ENCODE data around the gene PMEPA1. TPM values are rescaled to one million over a fixed set of nuclear protein-coding genes. Genes with fewer than 3 reads are reported as not detected.

The PMEPA1 gene
- total RNA-seq, 4 donors from 2014 or later = 9.6 to 47.5 (median 18.9) TPM

DNA sequence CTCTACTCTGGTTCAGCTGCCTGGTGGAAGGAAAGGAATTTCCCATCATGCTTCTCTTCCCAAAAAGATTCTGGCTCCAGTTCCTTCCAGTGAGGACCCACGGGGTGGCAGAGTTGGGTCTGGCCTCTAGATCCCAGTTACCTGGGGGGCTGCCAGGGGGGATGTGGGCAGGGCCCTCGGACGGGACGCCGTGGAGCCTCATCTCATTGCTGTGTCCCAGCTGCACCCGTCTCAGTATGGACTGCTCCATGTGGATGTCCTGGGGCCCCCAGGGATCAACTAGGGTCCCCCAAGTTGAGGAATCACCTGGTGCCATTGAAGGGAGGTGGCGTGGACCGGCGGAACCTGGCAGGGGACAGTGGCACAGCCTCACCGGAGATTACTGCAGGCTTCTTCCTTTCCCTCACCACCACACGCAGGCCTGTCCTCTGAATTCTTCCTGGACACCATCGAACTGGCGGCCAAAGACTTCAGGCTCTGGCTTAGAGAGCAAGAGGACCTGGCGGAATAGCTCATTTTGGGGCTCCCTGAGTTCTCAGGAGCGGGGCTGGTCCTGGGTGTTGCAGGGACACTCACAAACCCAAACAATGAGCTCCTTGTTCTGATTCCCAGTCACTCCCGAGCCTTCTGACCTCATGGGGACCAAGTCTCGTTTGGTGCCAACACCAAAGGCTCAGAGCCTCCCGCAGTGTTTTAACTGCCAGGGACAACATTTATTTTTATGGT lies 98.1 kb downstream of the PMEPA1 start:
- no peaks in the 10 kb centered on the region for H3K4me1 ChIP-seq
- 74 to 80% methylated on average over 5 to 10 of the region's 18 CpGs for WGBS, 2 donors (ENCODE audit: low coverage in 1 of 2)
- ATAC-seq = no peak

DNA sequence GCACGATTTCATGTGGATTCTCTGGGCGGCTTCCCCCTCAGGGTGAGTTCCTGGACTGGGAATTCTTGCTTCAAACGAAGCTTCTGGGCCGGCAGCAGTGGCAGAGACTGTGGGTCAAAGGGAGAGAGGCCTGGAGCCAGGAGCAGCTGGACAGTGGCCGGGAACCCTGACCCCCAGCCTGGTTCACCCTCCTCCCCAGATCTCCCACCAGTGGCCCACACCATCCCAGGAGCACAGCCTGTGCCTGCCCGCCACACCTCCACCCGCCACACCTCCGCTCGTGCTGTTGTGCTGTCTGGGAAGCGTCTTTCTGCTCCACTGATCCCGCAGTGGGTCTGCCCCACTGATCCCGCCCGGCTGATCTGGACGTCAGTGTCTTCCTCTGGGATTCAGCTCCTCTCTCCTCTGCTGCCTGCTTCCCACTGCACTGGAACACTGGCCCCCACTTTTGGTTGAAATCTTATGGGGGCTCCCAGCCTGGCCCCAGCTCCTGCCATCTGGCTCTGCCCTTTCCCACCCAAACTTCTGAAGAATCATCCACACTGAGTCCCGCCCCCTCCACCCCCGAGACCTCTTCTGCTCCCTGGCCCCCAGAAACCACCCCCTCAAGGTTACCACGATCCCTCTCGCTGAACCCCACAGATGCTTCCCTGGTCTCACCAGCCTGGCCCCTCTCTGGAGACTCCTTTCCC lies 99.4 kb downstream of the PMEPA1 start:
- no peaks in the 10 kb centered on the region for H3K4me1 ChIP-seq
- peaks cover 32% of the 10 kb centered on the region for H3K27me3 ChIP-seq
- TF ChIP-seq EP300 (IDR thresholded peaks at IDR 0.05) (no peak), POLR2A (IDR thresholded peaks at IDR 0.05) (no peak), POLR2AphosphoS5 (IDR thresholded peaks at IDR 0.05) (no peak)
- TF ChIP-seq, protein P1, sequence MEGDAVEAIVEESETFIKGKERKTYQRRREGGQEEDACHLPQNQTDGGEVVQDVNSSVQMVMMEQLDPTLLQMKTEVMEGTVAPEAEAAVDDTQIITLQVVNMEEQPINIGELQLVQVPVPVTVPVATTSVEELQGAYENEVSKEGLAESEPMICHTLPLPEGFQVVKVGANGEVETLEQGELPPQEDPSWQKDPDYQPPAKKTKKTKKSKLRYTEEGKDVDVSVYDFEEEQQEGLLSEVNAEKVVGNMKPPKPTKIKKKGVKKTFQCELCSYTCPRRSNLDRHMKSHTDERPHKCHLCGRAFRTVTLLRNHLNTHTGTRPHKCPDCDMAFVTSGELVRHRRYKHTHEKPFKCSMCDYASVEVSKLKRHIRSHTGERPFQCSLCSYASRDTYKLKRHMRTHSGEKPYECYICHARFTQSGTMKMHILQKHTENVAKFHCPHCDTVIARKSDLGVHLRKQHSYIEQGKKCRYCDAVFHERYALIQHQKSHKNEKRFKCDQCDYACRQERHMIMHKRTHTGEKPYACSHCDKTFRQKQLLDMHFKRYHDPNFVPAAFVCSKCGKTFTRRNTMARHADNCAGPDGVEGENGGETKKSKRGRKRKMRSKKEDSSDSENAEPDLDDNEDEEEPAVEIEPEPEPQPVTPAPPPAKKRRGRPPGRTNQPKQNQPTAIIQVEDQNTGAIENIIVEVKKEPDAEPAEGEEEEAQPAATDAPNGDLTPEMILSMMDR (IDR thresholded peaks at IDR 0.05) = no peak
- ATAC-seq = no peak
- H3K27ac ChIP-seq = no peak overlapping the region
- no peaks in the 10 kb centered on the region for H3K9me3 ChIP-seq
- no peaks in the 10 kb centered on the region for H3K36me3 ChIP-seq
- WGBS, 2 donors (ENCODE audit: low coverage in 1 of 2) = 65 to 67% methylated on average over 1 to 9 of the region's 18 CpGs
- no peak overlapping the region for H3K4me3 ChIP-seq

More for the DNA sequence above, 98.1 kb downstream of the PMEPA1 start:
- Histone ChIP-seq H3K36me3 (no peaks in the 10 kb centered on the region), H3K4me3 (no peak overlapping the region), H3K27me3 (peaks cover 43% of the 10 kb centered on the region), H3K27ac (no peak overlapping the region), H3K9me3 (no peaks in the 10 kb centered on the region)
- TF ChIP-seq POLR2AphosphoS5 (IDR thresholded peaks at IDR 0.05) = no peak
- TF ChIP-seq, protein P1 (IDR thresholded peaks at IDR 0.05) = no peak
- TF ChIP-seq POLR2A (IDR thresholded peaks at IDR 0.05) = no peak
- TF ChIP-seq EP300 (IDR thresholded peaks at IDR 0.05) = no peak

DNA sequence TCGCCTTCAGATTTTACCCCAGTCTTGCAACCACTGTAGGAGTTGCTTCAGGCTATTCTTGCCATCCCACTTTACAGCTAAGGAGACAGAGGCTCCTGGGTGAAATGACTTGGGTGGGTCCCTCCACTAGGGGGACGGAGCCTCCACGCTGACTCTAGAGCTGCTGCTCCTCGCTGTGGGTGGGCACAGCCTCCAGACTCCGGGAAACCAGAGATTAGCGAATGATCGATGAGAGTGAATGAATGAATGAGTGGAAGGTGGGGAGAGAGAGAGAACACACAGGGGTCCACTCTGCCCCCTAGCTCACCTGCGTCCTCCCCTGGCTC lies 100.0 kb downstream of the PMEPA1 start:
- no peak overlapping the region for H3K4me3 ChIP-seq
- H3K9me3 ChIP-seq = no peaks in the 10 kb centered on the region
- ATAC-seq = no peak
- no peak overlapping the region for H3K27ac ChIP-seq
- H3K36me3 ChIP-seq = no peaks in the 10 kb centered on the region
- no peaks in the 10 kb centered on the region for H3K4me1 ChIP-seq
- H3K27me3 ChIP-seq = peaks cover 32% of the 10 kb centered on the region
- TF ChIP-seq, protein P1 (IDR thresholded peaks at IDR 0.05) = no peak
- TF ChIP-seq POLR2AphosphoS5 (IDR thresholded peaks at IDR 0.05) = no peak
- no peak for TF ChIP-seq EP300 (IDR thresholded peaks at IDR 0.05)
- no peak for TF ChIP-seq POLR2A (IDR thresholded peaks at IDR 0.05)
- 86% methylated on average over 7 of the region's 8 CpGs; no CpG with 5 or more reads in 1 of the 2 donors for WGBS, 2 donors (ENCODE audit: low coverage in 1 of 2)

DNA sequence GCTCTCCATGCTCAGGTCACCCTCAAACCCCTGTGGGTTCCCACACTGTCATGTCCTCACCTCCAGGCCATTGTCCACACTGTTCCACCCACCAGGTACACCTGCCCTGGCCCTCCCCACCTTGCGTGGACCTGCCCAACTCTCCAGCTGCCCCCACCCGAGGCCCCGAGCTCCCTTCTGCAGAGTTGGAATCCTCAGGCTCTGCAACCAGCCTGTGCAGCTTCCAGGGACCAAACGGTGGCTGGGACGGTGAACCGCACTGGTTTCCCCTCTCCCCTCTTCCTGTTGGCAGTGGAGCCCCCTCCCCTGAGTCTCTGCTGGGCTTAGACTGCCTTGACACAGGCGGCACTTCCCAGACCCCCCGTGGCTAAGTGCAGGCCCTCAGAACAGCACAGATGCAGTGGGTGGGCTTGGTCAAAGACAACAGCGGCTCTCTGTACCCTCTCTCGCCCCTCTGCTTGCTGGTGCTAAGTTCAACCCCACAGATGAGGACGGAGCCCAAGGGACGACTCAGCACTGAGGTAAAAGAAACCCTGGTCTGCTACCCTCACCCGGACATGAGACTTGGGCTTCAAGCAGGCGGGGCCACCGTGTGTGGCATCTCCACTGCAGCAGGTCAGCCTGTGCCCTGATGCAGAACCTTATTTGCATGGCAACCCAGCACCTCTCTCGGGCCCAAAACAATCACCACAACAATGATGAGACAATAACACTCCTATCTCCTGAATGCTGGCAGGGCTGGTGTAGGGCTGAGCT lies 100.6 kb downstream of the PMEPA1 start:
- ATAC-seq = no peak

More for the DNA sequence above, 100.6 kb downstream of the PMEPA1 start:
- H3K27me3 ChIP-seq = peaks cover 32% of the 10 kb centered on the region
- TF ChIP-seq, protein P1 (IDR thresholded peaks at IDR 0.05) = no peak
- TF ChIP-seq EP300 (IDR thresholded peaks at IDR 0.05) (no peak), POLR2AphosphoS5 (IDR thresholded peaks at IDR 0.05) (no peak), POLR2A (IDR thresholded peaks at IDR 0.05) (no peak)
- 50 to 87% methylated on average over 4 to 5 of the region's 16 CpGs for whole genome bisulfite sequencing, 2 donors (ENCODE audit: low coverage in 1 of 2)
- H3K4me1 ChIP-seq = no peaks in the 10 kb centered on the region
- H3K4me3 ChIP-seq = no peak overlapping the region
- H3K27ac ChIP-seq = no peak overlapping the region
- H3K9me3 ChIP-seq = no peaks in the 10 kb centered on the region
- no peaks in the 10 kb centered on the region for H3K36me3 ChIP-seq
